ENCODE measurements around the gene GARIN5B. TPM values are rescaled to one million over a fixed set of nuclear protein-coding genes. Genes with fewer than 3 reads are reported as not detected.
"Not testable (repeated sequence)": the region's sequence is repeated elsewhere in the genome, so short reads cannot be mapped to it uniquely, and the experiment has no call there.

Gene GARIN5B
- not detected for total RNA-seq

GRCh38 chr19:55362990-55363716 is at the start of gene GARIN5B:
GARIN5B (minus strand) TSS chr19:55363260; CDS start chr19:55363066, 194 bp downstream.
- DNase-seq (ENCODE audit: low spot score) (no peak), ATAC-seq (no peak)
- intact Hi-C loops (cut with DNase I): no loop called here

- intact Hi-C loops (cut with DNase I): no loop called here
- DNase-seq (ENCODE audit: low spot score) (no peak), ATAC-seq (no peak)
These were observed 47.1 kb upstream of the GARIN5B start for GRCh38 chr19:55410168-55410567.

GRCh38 chr19:55409179-55409578 is 46.1 kb upstream of the GARIN5B start:
- ATAC-seq; DNase-seq (ENCODE audit: low spot score); intact Hi-C loops (cut with DNase I): not testable (repeated sequence)

- DNase-seq (ENCODE audit: low spot score): no peak
- no peak for ATAC-seq
- intact Hi-C loops (cut with DNase I): no loop called here
These were observed 45.4 kb upstream of the GARIN5B start for GRCh38 chr19:55408533-55408872.

GRCh38 chr19:55407800-55408532 is 44.9 kb upstream of the GARIN5B start:
- DNase-seq (ENCODE audit: low spot score) (peak; percentile 98), ATAC-seq (peak; percentile 99)
- intact Hi-C loops (cut with DNase I): no loop called here

- ATAC-seq; intact Hi-C loops (cut with DNase I); DNase-seq (ENCODE audit: low spot score): not testable (repeated sequence)
These were observed 44.4 kb upstream of the GARIN5B start, which contains the start of gene UBE2S for GRCh38 chr19:55407550-55407799. UBE2S (minus strand) TSS chr19:55407788; CDS start chr19:55407589, 199 bp downstream.

GRCh38 chr19:55406826-55407549 is 43.9 kb upstream of the GARIN5B start:
- DNase-seq (ENCODE audit: low spot score) (peak; percentile 70), ATAC-seq (no peak)
- intact Hi-C loops (cut with DNase I): no loop called here

- DNase-seq (ENCODE audit: low spot score): no peak
- intact Hi-C loops (cut with DNase I): no loop called here
- ATAC-seq: no peak
These were observed 43.2 kb upstream of the GARIN5B start for GRCh38 chr19:55406091-55406825.

- DNase-seq (ENCODE audit: low spot score): no peak
- intact Hi-C loops (cut with DNase I): no loop called here
- no peak for ATAC-seq
These were observed 42.6 kb upstream of the GARIN5B start for GRCh38 chr19:55405638-55406037.

- intact Hi-C loops (cut with DNase I): no loop called here
- ATAC-seq: no peak
These were observed 39.4 kb upstream of the GARIN5B start for GRCh38 chr19:55402509-55402908.

GRCh38 chr19:55401390-55401789 is 38.3 kb upstream of the GARIN5B start:
- DNase-seq (ENCODE audit: low spot score); ATAC-seq; intact Hi-C loops (cut with DNase I): not testable (repeated sequence)

More at GRCh38 chr19:55402509-55402908, 39.4 kb upstream of the GARIN5B start:
- DNase-seq (ENCODE audit: low spot score): no peak

- no peak for DNase-seq (ENCODE audit: low spot score)
- intact Hi-C loops (cut with DNase I): no loop called here
- no peak for ATAC-seq
These were observed 37.4 kb upstream of the GARIN5B start for GRCh38 chr19:55400281-55401087.

- DNase-seq (ENCODE audit: low spot score): no peak
- intact Hi-C loops (cut with DNase I): no loop called here
- ATAC-seq: no peak
These were observed 35.3 kb upstream of the GARIN5B start for GRCh38 chr19:55398200-55398925.

GRCh38 chr19:55392820-55393761 is 30.0 kb upstream of the GARIN5B start:
- intact Hi-C loops (cut with DNase I): no loop called here
- no peak for ATAC-seq
- no peak for DNase-seq (ENCODE audit: low spot score)

GRCh38 chr19:55391702-55392615 is 28.9 kb upstream of the GARIN5B start:
- DNase-seq (ENCODE audit: low spot score): no peak
- ATAC-seq: no peak
- intact Hi-C loops (cut with DNase I): no loop called here

GRCh38 chr19:55391191-55391670 is 28.2 kb upstream of the GARIN5B start:
- ATAC-seq: no peak
- DNase-seq (ENCODE audit: low spot score): no peak
- intact Hi-C loops (cut with DNase I): no loop called here

Measured in sciatic nerve (tissue), 2 donors.